Measurements from ENCODE around the gene MROH7. TPM values are rescaled to one million over a fixed set of nuclear protein-coding genes. Genes with fewer than 3 reads are reported as not detected.

MROH7 gene
- polyA plus RNA-seq: not detected

GRCh38 chr1:54640863-54641836 lies at the start of gene MROH7:
Gene MROH7, plus strand, starts transcription at chr1:54641786. Its CDS starts 11,141 bp downstream, at chr1:54652927.
- Mint-ChIP-seq H3K27ac (peak within 1 kb of the TSS in 1 of 3 donors; percentile 46), H3K9me3 (peaks cover 3 to 11% (median 7%) of the 10 kb centered on the region in 3 donors), H3K4me1 (no peaks in the 10 kb centered on the region), H3K27me3 (peaks cover 5% of the 10 kb centered on the region), H3K4me3 (no peak within 1 kb of the TSS), H3K36me3 (no peaks in the 10 kb centered on the region)

GRCh38 chr1:54593571-54594160 lies 47.9 kb upstream of the MROH7 start:
- Mint-ChIP-seq H3K27me3 (no peaks in the 10 kb centered on the region), H3K9me3 (no peaks in the 10 kb centered on the region), H3K4me1 (no peaks in the 10 kb centered on the region), H3K27ac (no peak overlapping the region), H3K36me3 (no peaks in the 10 kb centered on the region), H3K4me3 (no peak overlapping the region)

- no peaks in the 10 kb centered on the region for H3K4me1 Mint-ChIP-seq
- H3K27me3 Mint-ChIP-seq: no peaks in the 10 kb centered on the region
- peak overlapping the region in 1 of 3 donors; percentile 53 for H3K27ac Mint-ChIP-seq
- H3K4me3 Mint-ChIP-seq: no peak overlapping the region
- H3K36me3 Mint-ChIP-seq: no peaks in the 10 kb centered on the region
- no peaks in the 10 kb centered on the region for H3K9me3 Mint-ChIP-seq
Observed at GRCh38 chr1:54594463-54594862, 47.1 kb upstream of the MROH7 start.

- Mint-ChIP-seq H3K36me3 (no peaks in the 10 kb centered on the region), H3K4me3 (peak overlapping the region in 1 of 4 donors; percentile 57), H3K4me1 (no peaks in the 10 kb centered on the region), H3K27ac (no peak overlapping the region), H3K27me3 (no peaks in the 10 kb centered on the region), H3K9me3 (no peaks in the 10 kb centered on the region)
Observed at GRCh38 chr1:54595956-54596498, 45.6 kb upstream of the MROH7 start.

- Mint-ChIP-seq H3K4me3 (no peak overlapping the region), H3K9me3 (no peaks in the 10 kb centered on the region), H3K27ac (no peak overlapping the region), H3K4me1 (no peaks in the 10 kb centered on the region), H3K27me3 (no peaks in the 10 kb centered on the region), H3K36me3 (no peaks in the 10 kb centered on the region)
Observed at GRCh38 chr1:54596756-54597155, 44.8 kb upstream of the MROH7 start.

- no peak overlapping the region for H3K4me3 Mint-ChIP-seq
- no peak overlapping the region for H3K27ac Mint-ChIP-seq
- H3K36me3 Mint-ChIP-seq: no peaks in the 10 kb centered on the region
- H3K9me3 Mint-ChIP-seq: no peaks in the 10 kb centered on the region
- H3K27me3 Mint-ChIP-seq: peaks cover 4% of the 10 kb centered on the region
- H3K4me1 Mint-ChIP-seq: no peaks in the 10 kb centered on the region
Observed at GRCh38 chr1:54597455-54598030, 44.0 kb upstream of the MROH7 start.

GRCh38 chr1:54599211-54599823 lies 42.3 kb upstream of the MROH7 start:
- H3K4me1 Mint-ChIP-seq: peaks cover 0 to 2% (median 1%) of the 10 kb centered on the region in 3 donors
- no peaks in the 10 kb centered on the region for H3K9me3 Mint-ChIP-seq
- H3K27me3 Mint-ChIP-seq: peaks cover 4% of the 10 kb centered on the region
- H3K4me3 Mint-ChIP-seq: no peak overlapping the region
- no peak overlapping the region for H3K27ac Mint-ChIP-seq
- no peaks in the 10 kb centered on the region for H3K36me3 Mint-ChIP-seq

GRCh38 chr1:54600947-54601721 lies 40.5 kb upstream of the MROH7 start:
- H3K4me1 Mint-ChIP-seq: peaks cover 0 to 4% (median 4%) of the 10 kb centered on the region in 3 donors
- H3K36me3 Mint-ChIP-seq: no peaks in the 10 kb centered on the region
- no peaks in the 10 kb centered on the region for H3K9me3 Mint-ChIP-seq
- no peak overlapping the region for H3K4me3 Mint-ChIP-seq
- peaks cover 4% of the 10 kb centered on the region for H3K27me3 Mint-ChIP-seq
- H3K27ac Mint-ChIP-seq: no peak overlapping the region

- Mint-ChIP-seq H3K36me3 (no peaks in the 10 kb centered on the region), H3K9me3 (no peaks in the 10 kb centered on the region), H3K4me1 (peaks cover 0 to 4% (median 4%) of the 10 kb centered on the region in 3 donors), H3K27me3 (peaks cover 4% of the 10 kb centered on the region), H3K27ac (no peak overlapping the region), H3K4me3 (no peak overlapping the region)
Observed at GRCh38 chr1:54601730-54602129, 39.9 kb upstream of the MROH7 start.

- Mint-ChIP-seq H3K27ac (no peak overlapping the region), H3K36me3 (no peaks in the 10 kb centered on the region), H3K4me3 (no peak overlapping the region), H3K27me3 (peaks cover 4% of the 10 kb centered on the region), H3K4me1 (peaks cover 0 to 4% (median 4%) of the 10 kb centered on the region in 3 donors), H3K9me3 (no peaks in the 10 kb centered on the region)
Observed at GRCh38 chr1:54602554-54602953, 39.0 kb upstream of the MROH7 start.

- H3K36me3 Mint-ChIP-seq: no peaks in the 10 kb centered on the region
- no peaks in the 10 kb centered on the region for H3K9me3 Mint-ChIP-seq
Observed at GRCh38 chr1:54603241-54603640, 38.3 kb upstream of the MROH7 start.

GRCh38 chr1:54604051-54604450 lies 37.5 kb upstream of the MROH7 start:
- Mint-ChIP-seq H3K27me3 (peaks cover 6% of the 10 kb centered on the region), H3K36me3 (no peaks in the 10 kb centered on the region), H3K4me1 (peaks cover 0 to 4% (median 4%) of the 10 kb centered on the region in 3 donors), H3K9me3 (no peaks in the 10 kb centered on the region), H3K4me3 (no peak overlapping the region), H3K27ac (no peak overlapping the region)

More at GRCh38 chr1:54603241-54603640, 38.3 kb upstream of the MROH7 start:
- Mint-ChIP-seq H3K4me3 (no peak overlapping the region), H3K27ac (no peak overlapping the region), H3K4me1 (peaks cover 0 to 4% (median 4%) of the 10 kb centered on the region in 3 donors), H3K27me3 (peaks cover 4% of the 10 kb centered on the region)

- Mint-ChIP-seq H3K4me3 (peak overlapping the region in 1 of 4 donors; percentile 10), H3K4me1 (peaks cover 0 to 4% (median 4%) of the 10 kb centered on the region in 3 donors), H3K9me3 (no peaks in the 10 kb centered on the region), H3K27ac (no peak overlapping the region), H3K36me3 (no peaks in the 10 kb centered on the region), H3K27me3 (peaks cover 6% of the 10 kb centered on the region)
Observed at GRCh38 chr1:54604572-54605370, 36.8 kb upstream of the MROH7 start.
